Activated T-helper 17 cell treated with anti-CD3 and anti-CD28 coated beads, Interleukin-2, amount 50 U/mL, for 72 hours (primary cell): ENCODE measurements around the gene TAGLN. TPM values are rescaled to one million over a fixed set of nuclear protein-coding genes. Genes with fewer than 3 reads are reported as not detected.
"Not testable (repeated sequence)": the region's sequence is repeated elsewhere in the genome, so short reads cannot be mapped to it uniquely, and the experiment has no call there.

ENCODE experiments used
- ATAC-seq: fragments of 150-1000 bp; cut with Tn5 transposase; replicated peaks from 2 replicates; pipeline ENCODE4 v1.10.0; 2021; ENCODE audit warnings: mild to moderate bottlenecking, moderate library complexity
- H3K27ac Mint-ChIP-seq: one replicate; pipeline ENCODE4 v1.8.0; 2022; ENCODE audit warnings: mixed read lengths
- H3K27me3 Mint-ChIP-seq: one replicate; pipeline ENCODE4 v1.8.0; 2022; ENCODE audit warnings: mixed read lengths
- H3K36me3 Mint-ChIP-seq: one replicate; pipeline ENCODE4 v1.8.0; 2022; ENCODE audit warnings: low read depth, mild to moderate bottlenecking, mixed read lengths
- H3K4me1 Mint-ChIP-seq: one replicate; pipeline ENCODE4 v1.8.0; 2022; ENCODE audit warnings: mixed read lengths
- H3K4me3 Mint-ChIP-seq: one replicate; pipeline ENCODE4 v1.8.0; 2022; ENCODE audit warnings: mild to moderate bottlenecking, mixed read lengths
- H3K9me3 Mint-ChIP-seq: one replicate; pipeline ENCODE4 v1.8.0; 2022; ENCODE audit warnings: mixed read lengths
- total RNA-seq, 2 donors: library from RNA; stranded (reverse); gene quantifications; one replicate each; pipeline ENCODE4 v1.2.3, GENCODE V29; 2022

TAGLN gene
- total RNA-seq, 2 donors from 2014 or later, result 5.1 to 9.6 TPM

DNA sequence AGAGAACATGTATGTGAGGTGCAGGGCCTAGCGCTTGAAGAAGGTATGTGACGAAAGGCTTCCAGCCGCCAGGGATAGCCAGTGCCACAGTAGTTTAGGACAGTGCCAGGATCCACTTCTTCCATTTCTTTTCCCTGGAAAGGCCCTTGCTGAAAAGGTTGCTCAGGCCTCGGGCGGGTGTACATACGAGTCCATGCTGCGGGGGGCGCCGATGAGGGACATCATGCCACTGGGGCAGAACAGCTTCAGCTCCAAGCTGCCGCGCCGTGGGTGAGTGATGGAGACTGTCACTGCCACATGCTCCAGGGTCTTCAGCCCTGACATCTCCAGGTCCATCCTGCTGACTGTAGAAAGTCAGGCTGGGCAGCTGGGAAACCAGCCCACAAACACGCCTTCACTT lies 9.5 kb downstream of the TAGLN start:
- H3K4me1 Mint-ChIP-seq, H3K4me3 Mint-ChIP-seq, ATAC-seq, H3K27ac Mint-ChIP-seq, H3K9me3 Mint-ChIP-seq, H3K27me3 Mint-ChIP-seq: not testable (repeated sequence)
- H3K36me3 Mint-ChIP-seq, result peaks cover 73% of the 10 kb centered on the region

DNA sequence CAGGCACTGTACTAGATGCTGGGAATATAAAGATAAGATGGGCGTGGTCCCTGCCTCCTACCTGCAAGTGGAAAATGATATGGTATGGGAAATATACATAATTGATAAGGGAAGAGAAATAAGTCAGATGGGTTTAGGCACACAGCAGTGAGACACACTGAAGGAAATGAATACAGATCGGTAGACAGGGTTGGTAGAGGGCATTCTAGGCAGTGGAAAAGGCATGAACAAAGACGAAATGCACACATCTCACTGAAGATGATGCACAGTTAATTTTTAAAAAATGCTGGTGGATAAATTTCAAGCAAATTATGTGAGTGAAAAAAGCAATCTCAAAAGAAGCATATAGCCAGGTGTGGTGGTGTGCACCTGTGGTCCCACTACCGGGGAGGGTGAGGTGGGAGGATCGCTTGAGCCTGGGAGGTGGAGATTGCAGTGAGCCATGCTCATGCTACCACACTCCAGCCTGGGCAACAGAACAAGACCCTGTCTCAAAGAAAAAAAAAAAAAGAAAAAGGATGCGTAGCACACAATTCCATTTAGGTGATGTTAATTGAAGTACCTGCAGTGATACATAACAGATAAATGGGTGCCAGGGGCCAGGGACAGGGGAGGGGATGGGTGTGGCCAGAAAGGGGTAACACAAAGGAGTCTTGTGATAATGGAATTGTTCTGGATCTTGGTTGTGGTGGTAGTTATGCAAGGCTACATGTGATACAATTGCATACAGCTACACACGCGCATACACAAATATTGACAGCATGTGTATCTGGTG lies 10.4 kb downstream of the TAGLN start:
- H3K36me3 Mint-ChIP-seq, result peaks cover 73% of the 10 kb centered on the region
- not testable (repeated sequence) for H3K4me1 Mint-ChIP-seq, H3K27me3 Mint-ChIP-seq, H3K4me3 Mint-ChIP-seq, H3K27ac Mint-ChIP-seq, H3K9me3 Mint-ChIP-seq, ATAC-seq

DNA sequence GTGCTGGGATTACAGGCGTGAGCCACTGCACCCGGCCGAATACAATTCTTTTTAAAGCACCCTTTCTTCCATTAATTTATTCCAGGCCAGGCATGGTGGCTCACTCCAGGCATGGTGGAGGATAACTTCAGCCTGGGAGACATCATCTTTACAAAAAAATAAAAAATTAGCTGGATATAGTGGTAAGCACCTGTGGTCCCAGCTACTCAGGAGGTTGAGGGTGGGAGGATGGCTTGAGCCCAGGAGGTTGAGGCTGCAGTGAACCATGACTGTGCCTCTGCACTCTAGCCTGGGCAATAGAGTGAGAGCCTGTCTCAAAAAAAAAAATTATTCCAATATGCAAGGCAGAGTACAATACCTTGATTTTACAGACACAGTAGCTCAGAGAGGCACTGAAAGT lies 11.4 kb downstream of the TAGLN start:
- no peak overlapping the region for H3K4me3 Mint-ChIP-seq
- peaks cover 73% of the 10 kb centered on the region for H3K36me3 Mint-ChIP-seq
- no peak overlapping the region for H3K27ac Mint-ChIP-seq
- peaks cover 6% of the 10 kb centered on the region for H3K4me1 Mint-ChIP-seq
- no peaks in the 10 kb centered on the region for H3K27me3 Mint-ChIP-seq
- no peaks in the 10 kb centered on the region for H3K9me3 Mint-ChIP-seq
- ATAC-seq, result no peak

DNA sequence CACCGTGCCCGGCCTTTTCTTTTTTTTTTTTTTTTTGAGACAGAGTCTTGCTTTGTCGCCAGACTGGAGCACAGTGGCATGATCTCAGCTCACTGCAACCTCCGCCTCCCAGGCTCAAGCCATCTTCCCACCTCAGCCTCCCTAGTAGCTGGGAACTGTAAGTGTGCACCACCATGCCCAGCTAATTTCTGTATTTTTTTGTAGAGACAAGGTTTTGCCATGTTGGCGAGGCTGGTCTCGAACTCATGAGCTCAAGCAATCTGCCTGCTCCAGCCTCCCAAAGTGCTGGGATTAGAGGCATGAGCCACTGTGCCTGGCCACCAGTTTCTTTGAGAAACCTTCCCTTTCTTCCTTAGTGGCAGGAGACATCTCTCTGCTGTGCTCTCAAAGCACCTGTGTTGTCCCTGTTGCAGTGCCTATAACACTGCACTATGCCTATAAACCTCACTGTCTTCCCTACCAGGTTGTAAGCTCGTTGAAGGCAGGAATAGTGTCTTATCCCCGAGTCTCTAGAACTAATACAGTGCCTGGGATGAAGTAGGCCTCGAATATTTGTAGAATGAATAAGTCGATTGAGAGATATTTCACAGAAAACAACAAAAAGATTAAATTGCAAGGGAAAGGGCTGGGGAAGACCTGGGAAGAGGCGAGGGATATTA lies 13.7 kb downstream of the TAGLN start:
- no peak for ATAC-seq
- H3K27ac Mint-ChIP-seq, result no peak overlapping the region
- peaks cover 88% of the 10 kb centered on the region for H3K36me3 Mint-ChIP-seq
- no peaks in the 10 kb centered on the region for H3K27me3 Mint-ChIP-seq
- no peak overlapping the region for H3K4me3 Mint-ChIP-seq
- no peaks in the 10 kb centered on the region for H3K9me3 Mint-ChIP-seq
- H3K4me1 Mint-ChIP-seq, result peaks cover 6% of the 10 kb centered on the region

DNA sequence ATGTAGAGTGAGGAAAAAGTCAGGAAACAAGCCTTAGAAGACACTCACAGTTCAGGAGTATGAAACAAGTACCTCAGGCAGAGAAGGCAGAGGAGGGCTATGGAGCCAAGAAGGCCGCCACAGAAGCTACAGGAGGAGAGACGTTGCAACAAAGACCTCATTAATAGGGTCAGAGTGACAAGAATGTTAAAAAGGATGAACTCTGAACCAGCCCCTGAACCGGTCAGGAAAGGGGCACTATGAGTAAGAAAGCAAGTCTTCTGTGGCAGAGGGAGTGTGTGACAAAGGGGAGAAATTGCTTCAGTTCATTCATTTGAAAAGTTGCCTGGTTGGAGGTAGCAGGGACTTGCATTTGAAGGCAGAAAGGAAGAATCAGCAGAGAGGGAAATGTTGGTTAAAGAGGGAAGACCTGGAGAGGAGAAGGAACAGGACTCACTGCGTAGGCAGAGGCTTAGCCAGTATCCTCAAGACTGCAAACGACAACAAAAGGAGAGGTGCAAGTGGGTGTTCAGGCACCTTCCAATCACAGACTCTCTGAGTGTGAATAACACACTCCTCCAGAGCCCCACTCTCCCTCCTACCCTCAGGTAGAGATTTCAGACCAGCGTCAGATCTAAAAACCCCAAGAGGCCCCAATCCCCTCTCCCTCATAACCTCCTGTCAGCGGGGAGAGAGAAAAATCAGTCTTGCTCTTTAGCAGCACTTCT lies 15.4 kb downstream of the TAGLN start:
- ATAC-seq, result no peak
- peak overlapping the region; percentile 28 for H3K27ac Mint-ChIP-seq
- peaks cover 10% of the 10 kb centered on the region for H3K4me1 Mint-ChIP-seq
- H3K4me3 Mint-ChIP-seq, result no peak overlapping the region
- peaks cover 100% of the 10 kb centered on the region for H3K36me3 Mint-ChIP-seq
- no peaks in the 10 kb centered on the region for H3K9me3 Mint-ChIP-seq
- H3K27me3 Mint-ChIP-seq, result no peaks in the 10 kb centered on the region

DNA sequence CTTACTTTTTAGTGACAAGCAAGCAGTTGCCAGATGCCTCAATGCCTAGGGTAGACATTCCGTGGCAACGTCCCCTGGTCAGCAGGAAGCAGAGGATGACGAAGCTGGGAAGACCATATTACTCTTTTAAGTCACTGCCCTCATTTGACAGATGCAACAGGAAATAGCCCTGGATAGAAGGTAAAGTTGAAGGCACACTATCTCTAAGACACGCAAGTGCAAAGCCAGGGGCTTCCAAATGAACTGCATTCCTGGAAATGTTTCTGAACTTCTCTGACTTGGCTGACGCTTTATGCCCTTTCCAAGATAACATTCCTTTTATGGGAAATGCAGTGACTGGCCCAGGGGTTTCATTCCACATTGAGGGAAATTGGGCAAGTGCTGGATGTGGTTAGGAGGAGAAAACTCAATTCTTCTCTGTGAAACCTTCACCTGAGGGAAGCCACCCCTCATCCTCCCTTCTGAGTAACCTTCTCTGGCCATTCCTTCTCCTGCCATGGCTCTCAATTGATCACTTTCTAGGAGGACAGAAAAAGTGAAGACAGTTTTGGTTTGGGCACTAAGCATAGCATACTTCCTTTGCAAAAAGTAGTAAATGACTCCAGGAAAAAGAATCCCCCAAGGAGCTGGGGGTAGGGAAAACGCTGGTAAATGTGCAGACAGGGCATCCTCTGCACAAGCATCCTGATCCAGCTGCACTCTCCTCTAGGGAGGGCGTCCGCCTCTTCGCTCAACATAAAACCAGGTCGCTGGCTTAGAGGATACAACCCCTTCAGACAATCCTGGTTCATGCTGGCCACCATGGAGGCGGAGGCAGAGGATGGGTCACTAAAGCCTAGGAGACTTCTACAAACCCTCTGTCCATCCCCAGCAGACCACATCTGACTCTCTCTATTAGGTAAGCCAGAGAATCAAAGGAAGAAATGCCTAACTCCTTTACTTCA lies 18.2 kb downstream of the TAGLN start:
- H3K4me1 Mint-ChIP-seq, result peaks cover 10% of the 10 kb centered on the region
- H3K27me3 Mint-ChIP-seq, result no peaks in the 10 kb centered on the region
- H3K9me3 Mint-ChIP-seq, result no peaks in the 10 kb centered on the region
- peaks cover 100% of the 10 kb centered on the region for H3K36me3 Mint-ChIP-seq
- no peak overlapping the region for H3K4me3 Mint-ChIP-seq
- H3K27ac Mint-ChIP-seq, result peak overlapping the region; percentile 68
- ATAC-seq, result no peak

DNA sequence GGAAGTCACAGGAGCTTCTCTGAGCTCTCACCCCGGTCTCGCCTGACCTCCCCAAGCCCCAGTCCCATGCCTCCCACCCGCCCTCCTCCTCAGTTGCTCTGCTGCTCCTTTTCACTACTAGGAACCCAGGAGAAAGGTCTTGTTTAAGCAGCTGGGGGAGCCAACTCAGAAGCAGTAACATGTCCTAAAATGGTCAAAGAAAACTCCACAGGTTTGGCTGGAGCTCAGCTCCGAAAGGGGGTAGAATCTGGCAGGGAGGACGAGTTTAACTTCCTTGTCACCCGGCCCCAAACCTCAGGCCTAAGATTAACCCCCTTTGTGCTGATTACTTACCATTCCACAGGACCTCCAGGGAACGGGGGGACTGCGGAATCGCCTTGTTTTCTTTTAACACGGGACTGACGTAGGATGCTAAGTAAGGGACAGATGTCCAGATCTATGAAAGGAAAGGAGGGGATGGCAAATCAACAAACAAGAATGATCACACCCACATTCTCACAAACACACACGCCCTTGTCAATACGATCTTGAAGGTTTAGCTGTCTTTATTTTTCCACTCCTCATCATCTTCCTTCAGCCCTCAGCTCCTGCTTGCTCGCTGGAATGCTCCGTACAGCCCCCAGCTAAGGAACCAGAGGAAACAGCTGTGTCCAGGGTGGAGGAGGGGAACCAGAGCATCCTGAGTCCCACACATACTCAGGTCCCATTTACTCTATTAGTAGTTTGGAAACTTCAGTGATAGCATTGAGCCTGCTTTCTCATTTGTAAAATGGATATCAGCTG lies 19.2 kb downstream of the TAGLN start:
- no peaks in the 10 kb centered on the region for H3K27me3 Mint-ChIP-seq
- H3K4me1 Mint-ChIP-seq, result peaks cover 5% of the 10 kb centered on the region
- peaks cover 100% of the 10 kb centered on the region for H3K36me3 Mint-ChIP-seq

DNA sequence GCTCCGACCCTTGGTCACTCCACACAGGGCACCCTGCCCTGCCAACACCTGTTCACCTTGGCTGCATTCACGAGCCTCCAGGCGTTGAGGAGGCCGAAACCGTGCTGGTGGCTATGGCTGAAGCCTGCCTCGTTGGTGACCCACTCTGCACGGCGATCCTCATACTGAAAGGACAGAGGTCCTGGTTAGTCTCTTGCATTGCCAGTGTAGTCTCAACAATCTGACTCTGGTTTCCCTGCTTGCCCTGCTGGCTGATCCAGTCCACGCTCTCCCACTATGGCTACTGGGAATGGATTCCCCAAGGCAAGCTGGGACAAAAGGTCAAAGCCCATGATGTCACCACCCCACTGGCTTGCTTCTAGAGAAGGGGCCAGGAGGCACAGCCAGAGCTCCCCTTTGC lies 19.8 kb downstream of the TAGLN start:
- H3K27me3 Mint-ChIP-seq, result no peaks in the 10 kb centered on the region
- H3K4me1 Mint-ChIP-seq, result peaks cover 4% of the 10 kb centered on the region
- no peak for ATAC-seq
- no peak overlapping the region for H3K4me3 Mint-ChIP-seq
- no peaks in the 10 kb centered on the region for H3K9me3 Mint-ChIP-seq
- peak overlapping the region; percentile 25 for H3K27ac Mint-ChIP-seq
- H3K36me3 Mint-ChIP-seq, result peaks cover 100% of the 10 kb centered on the region

More for the DNA sequence above, 19.2 kb downstream of the TAGLN start:
- H3K4me3 Mint-ChIP-seq, result no peak overlapping the region
- no peak for ATAC-seq
- no peaks in the 10 kb centered on the region for H3K9me3 Mint-ChIP-seq
- peak overlapping the region; percentile 28 for H3K27ac Mint-ChIP-seq

DNA sequence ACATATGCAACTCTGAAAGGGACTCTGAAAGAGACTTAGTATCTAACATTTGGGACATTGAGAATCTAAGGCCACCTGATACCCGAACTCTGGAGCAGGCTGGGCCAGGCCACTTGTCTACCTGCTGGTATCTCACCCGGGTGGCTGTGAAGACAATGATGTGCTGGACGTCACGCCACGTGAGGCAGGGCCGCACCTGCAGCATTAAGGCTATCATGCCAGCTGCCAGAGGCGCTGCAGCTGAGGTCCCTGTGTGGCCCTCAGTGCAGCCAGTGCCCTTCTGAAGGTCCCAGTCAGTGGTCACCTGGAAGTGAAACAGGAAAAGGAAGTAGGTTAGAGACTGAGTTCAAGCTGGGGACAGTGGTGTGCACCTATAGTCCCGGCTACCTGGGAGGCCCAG lies 20.3 kb downstream of the TAGLN start:
- H3K4me1 Mint-ChIP-seq, result peaks cover 4% of the 10 kb centered on the region
- ATAC-seq, result no peak
- H3K27ac Mint-ChIP-seq, result peak overlapping the region; percentile 25
- no peak overlapping the region for H3K4me3 Mint-ChIP-seq
- H3K27me3 Mint-ChIP-seq, result no peaks in the 10 kb centered on the region
- H3K36me3 Mint-ChIP-seq, result peaks cover 100% of the 10 kb centered on the region
- H3K9me3 Mint-ChIP-seq, result no peaks in the 10 kb centered on the region

DNA sequence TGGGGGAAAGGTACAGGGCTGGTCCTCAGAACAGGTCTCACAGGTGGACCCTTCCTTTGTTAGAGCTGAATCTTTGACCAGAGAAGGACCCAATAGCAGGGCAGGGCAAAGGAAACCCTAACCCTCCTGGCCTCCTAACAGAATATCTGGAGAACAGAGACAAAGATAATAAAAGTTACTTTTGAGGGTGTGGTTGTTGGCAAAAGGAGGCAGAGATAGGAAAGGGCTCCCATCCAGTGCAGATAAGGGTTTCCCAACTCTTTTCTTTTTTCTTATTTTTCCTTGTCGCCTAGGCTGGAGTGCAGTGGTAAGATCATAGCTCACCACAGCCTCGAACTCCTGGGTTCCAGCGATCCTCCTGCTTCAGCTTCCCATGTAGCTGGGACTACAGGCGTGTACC lies 20.8 kb downstream of the TAGLN start:
- H3K36me3 Mint-ChIP-seq, result peaks cover 100% of the 10 kb centered on the region
- H3K27ac Mint-ChIP-seq, result peak overlapping the region; percentile 85

DNA sequence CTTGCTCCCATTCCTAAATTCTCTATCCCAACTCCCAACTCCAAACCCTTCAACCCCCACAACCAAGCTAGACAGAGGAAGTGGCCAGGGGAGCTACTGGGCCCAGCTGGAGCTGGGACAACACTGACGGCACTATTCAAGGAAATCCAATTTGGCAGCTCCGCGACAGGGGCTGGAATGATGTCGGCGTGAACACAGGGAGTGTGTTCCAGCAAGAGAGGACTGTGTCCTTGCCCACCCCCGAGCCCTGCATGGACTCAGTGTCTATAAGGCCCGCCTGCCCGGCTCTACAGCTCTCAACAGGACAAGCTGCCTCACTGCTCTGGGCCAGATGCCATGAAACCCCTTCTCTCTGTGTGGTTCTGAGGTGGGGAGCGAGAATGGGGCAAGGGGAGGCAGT lies 21.4 kb downstream of the TAGLN start:
- Mint-ChIP-seq H3K4me3 (no peak overlapping the region), H3K36me3 (peaks cover 100% of the 10 kb centered on the region), H3K27ac (peak overlapping the region; percentile 85), H3K27me3 (no peaks in the 10 kb centered on the region), H3K4me1 (peaks cover 4% of the 10 kb centered on the region), H3K9me3 (no peaks in the 10 kb centered on the region)
- ATAC-seq, result no peak

More for the DNA sequence above, 20.8 kb downstream of the TAGLN start:
- no peak for ATAC-seq
- Mint-ChIP-seq H3K9me3 (no peaks in the 10 kb centered on the region), H3K27me3 (no peaks in the 10 kb centered on the region), H3K4me1 (peaks cover 4% of the 10 kb centered on the region), H3K4me3 (no peak overlapping the region)

DNA sequence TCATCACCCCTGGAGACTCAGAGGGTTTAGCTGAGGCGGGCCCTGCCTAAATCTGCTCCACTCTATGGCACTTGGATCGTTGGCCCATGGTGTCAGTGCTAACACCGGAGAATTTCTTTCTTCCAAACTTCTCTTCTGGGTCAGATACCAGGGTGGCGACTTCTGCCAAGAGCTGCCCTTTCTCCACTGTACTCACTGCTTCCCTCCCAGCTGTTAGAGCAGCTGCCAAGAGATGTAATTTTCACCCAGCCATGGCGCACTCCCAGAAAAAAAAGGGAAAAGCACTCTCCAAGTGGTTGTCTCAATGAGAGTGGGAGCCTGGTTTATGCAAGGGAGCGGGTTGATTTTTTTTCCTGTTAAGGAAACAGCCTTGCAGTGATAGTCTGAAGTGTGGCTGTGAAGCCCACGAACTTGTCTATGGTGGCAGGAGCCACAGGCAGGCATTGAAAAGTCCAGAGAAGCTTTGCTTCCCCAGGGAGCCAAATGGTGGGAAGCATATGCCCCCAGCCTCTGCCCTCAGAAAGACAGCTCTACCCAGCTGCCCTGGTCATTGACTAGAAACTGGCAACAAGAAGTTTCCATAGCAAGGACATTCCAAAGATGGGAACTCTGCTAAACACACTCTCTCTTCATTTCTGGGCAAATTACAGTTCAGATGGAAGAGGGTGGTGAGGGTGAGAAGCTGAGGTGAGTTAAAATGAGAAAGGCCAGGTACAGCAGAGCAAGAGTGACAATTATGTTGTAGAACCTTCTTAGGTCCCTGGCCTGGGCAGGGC lies 22.0 kb downstream of the TAGLN start:
- Mint-ChIP-seq H3K27ac (peak overlapping the region; percentile 38), H3K4me3 (no peak overlapping the region), H3K4me1 (peaks cover 4% of the 10 kb centered on the region), H3K27me3 (no peaks in the 10 kb centered on the region), H3K9me3 (no peaks in the 10 kb centered on the region), H3K36me3 (peaks cover 100% of the 10 kb centered on the region)
- ATAC-seq, result no peak
